ENCODE measurements around the gene PI4KA. TPM values are rescaled to one million over a fixed set of nuclear protein-coding genes. Genes with fewer than 3 reads are reported as not detected.

Gene PI4KA
- total and polyA plus RNA-seq, 2 of the 13 experiments (the other 11 are each of a cell fraction or from before 2014, with no cell fraction given) = 27.4 to 56.4 TPM

DNA sequence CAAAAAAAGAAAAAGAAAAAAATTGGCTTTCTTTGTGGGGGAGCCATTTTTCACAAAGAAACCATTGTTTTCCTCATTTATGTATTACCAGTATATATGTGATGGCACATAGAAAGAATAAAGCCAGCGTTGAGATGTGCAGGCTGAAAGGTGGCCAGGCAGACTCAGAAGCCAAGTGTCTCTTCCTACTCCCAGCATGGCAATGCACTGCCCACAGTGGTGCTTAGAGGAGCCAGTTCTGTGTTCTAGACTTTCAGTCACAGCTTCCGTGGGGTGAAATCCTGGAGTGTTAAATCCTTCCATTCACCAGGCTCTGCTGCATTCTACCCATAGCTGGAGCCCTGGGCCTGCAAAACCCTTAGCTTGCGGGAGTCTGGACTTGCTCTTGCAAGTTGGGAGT lies 19.1 kb upstream of the PI4KA start:
- FAIRE-seq (no peak), ATAC-seq (no peak), DNase-seq (ENCODE audit: low spot score) (no peak)
- no peaks in the 10 kb centered on the region for H3K27me3 ChIP-seq (ENCODE audit: control insufficient read depth in 1 of 2, insufficient read depth in 2 of 2, low read length in 2 of 2)
- in situ Hi-C loops (cut with HindIII; ENCODE audit: extremely low pct_ligation_motif_present, low pct_unique_long_range_greater_than_20kb) (loop anchor here (10.0 kb wide), 1 partner anchor 63 kb away; no protein-coding TSS in a partner anchor), intact Hi-C loops (cut with micrococcal nuclease; ENCODE audit: unreplicated experiment) (no loop called here)
- H3K4me3 ChIP-seq (replicated peaks in 1 of 3; ENCODE audit: insufficient read depth in 1 of 3, low read depth in 2 of 3, low read length in 3 of 3) = no peak overlapping the region
- no peak overlapping the region for H2AFZ ChIP-seq (ENCODE audit: low read length)
- H3K79me2 ChIP-seq (ENCODE audit: insufficient read depth, low read length) = no peaks in the 10 kb centered on the region
- H3K4me1 ChIP-seq (ENCODE audit: insufficient read depth, low read length) = peaks cover 24% of the 10 kb centered on the region
- TF ChIP-seq KAT2B (IDR thresholded peaks at IDR 0.05; ENCODE audit: borderline replicate concordance, low read depth, low read length) (no peak), ZNF232 (CRISPR knock-in tag; IDR thresholded peaks at IDR 0.05; ENCODE audit: borderline replicate concordance) (no peak), NCOR1 (IDR thresholded peaks at IDR 0.05; ENCODE audit: borderline replicate concordance, low read length) (no peak)
- ChIA-PET CTCF (ENCODE audit: low intra/inter-chr PET ratio, low total read pairs) (no interaction called here), POLR2A (no interaction called here)
- 100% methylated on average over 3 of the region's 3 CpGs for WGBS (ENCODE audit: low lambda C conversion rate)
- no TSS peak for BruUV-seq (replicated peaks)
- H3K36me3 ChIP-seq (replicated peaks in 1 of 2; ENCODE audit: control insufficient read depth in 1 of 2, insufficient read depth in 2 of 2, low read length in 2 of 2) = peaks cover 8 to 22% of the 10 kb centered on the region in 2 experiments; a peak in 4 of 5 replicates
- no peaks in the 10 kb centered on the region for H4K20me1 ChIP-seq (ENCODE audit: insufficient read depth, low read length)
- H3K9ac ChIP-seq (ENCODE audit: insufficient read depth, low read depth, low read length) = no peak overlapping the region
- H3K4me2 ChIP-seq (ENCODE audit: low read depth, low read length) = no peak overlapping the region
- H3K27ac ChIP-seq (ENCODE audit: extremely low read length, insufficient read depth, low read length) = no peak overlapping the region
- H3K9me3 ChIP-seq (ENCODE audit: low read length) = no peaks in the 10 kb centered on the region

DNA sequence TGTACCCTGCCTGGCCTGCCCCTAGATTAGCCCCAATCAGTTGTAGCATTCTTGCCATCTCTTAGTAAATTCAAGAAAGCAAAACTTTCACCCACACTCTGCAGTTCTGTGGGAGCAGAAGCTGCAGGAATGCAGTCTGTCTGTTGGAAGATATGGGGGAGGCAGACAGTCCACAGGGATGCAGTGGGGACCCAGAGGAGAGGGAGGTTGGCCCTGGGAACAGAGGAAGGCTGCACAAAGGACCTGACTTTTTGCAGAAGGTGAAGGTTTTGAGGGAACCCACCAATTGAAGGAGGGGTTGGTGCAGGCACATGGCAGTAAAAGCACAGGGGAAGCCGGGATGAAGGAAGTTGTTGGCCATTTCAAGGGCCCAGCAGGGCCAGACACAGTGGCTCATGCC lies 16.7 kb upstream of the PI4KA start:
- in situ Hi-C loops (cut with HindIII; ENCODE audit: extremely low pct_ligation_motif_present, low pct_unique_long_range_greater_than_20kb) (loop anchor here (10.0 kb wide), 1 partner anchor 60 kb away; no protein-coding TSS in a partner anchor), intact Hi-C loops (cut with micrococcal nuclease; ENCODE audit: unreplicated experiment) (no loop called here)
- BruUV-seq (replicated peaks) = no TSS peak
- H3K4me2 ChIP-seq (ENCODE audit: low read depth, low read length) = no peak overlapping the region
- no peak overlapping the region for H3K9ac ChIP-seq (ENCODE audit: insufficient read depth, low read depth, low read length)
- 92% methylated on average over 1 of the region's 1 CpG for WGBS (ENCODE audit: low lambda C conversion rate)
- no peaks in the 10 kb centered on the region for H3K79me2 ChIP-seq (ENCODE audit: insufficient read depth, low read length)
- TF ChIP-seq HDAC6 (IDR thresholded peaks at IDR 0.05; ENCODE audit: low read depth, low read length) (no peak), ZNF230 (CRISPR knock-in tag; IDR thresholded peaks at IDR 0.05) (no peak), EED (CRISPR knock-in tag; IDR thresholded peaks at IDR 0.05) (no peak), ZNF546 (CRISPR knock-in tag; conservative IDR thresholded peaks at IDR 0.05) (no peak), ZNF224 (CRISPR knock-in tag; IDR thresholded peaks at IDR 0.05) (no peak), FLYWCH1 (CRISPR knock-in tag; IDR thresholded peaks at IDR 0.05) (no peak), BCL6 (CRISPR knock-in tag; IDR thresholded peaks at IDR 0.05) (no peak)
- TF ChIP-seq, protein P1, sequence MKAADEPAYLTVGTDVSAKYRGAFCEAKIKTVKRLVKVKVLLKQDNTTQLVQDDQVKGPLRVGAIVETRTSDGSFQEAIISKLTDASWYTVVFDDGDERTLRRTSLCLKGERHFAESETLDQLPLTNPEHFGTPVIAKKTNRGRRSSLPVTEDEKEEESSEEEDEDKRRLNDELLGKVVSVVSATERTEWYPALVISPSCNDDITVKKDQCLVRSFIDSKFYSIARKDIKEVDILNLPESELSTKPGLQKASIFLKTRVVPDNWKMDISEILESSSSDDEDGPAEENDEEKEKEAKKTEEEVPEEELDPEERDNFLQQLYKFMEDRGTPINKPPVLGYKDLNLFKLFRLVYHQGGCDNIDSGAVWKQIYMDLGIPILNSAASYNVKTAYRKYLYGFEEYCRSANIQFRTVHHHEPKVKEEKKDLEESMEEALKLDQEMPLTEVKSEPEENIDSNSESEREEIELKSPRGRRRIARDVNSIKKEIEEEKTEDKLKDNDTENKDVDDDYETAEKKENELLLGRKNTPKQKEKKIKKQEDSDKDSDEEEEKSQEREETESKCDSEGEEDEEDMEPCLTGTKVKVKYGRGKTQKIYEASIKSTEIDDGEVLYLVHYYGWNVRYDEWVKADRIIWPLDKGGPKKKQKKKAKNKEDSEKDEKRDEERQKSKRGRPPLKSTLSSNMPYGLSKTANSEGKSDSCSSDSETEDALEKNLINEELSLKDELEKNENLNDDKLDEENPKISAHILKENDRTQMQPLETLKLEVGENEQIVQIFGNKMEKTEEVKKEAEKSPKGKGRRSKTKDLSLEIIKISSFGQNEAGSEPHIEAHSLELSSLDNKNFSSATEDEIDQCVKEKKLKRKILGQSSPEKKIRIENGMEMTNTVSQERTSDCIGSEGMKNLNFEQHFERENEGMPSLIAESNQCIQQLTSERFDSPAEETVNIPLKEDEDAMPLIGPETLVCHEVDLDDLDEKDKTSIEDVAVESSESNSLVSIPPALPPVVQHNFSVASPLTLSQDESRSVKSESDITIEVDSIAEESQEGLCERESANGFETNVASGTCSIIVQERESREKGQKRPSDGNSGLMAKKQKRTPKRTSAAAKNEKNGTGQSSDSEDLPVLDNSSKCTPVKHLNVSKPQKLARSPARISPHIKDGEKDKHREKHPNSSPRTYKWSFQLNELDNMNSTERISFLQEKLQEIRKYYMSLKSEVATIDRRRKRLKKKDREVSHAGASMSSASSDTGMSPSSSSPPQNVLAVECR (CRISPR knock-in tag; IDR thresholded peaks at IDR 0.05; ENCODE audit: borderline replicate concordance) = no peak
- TF ChIP-seq, protein P2, sequence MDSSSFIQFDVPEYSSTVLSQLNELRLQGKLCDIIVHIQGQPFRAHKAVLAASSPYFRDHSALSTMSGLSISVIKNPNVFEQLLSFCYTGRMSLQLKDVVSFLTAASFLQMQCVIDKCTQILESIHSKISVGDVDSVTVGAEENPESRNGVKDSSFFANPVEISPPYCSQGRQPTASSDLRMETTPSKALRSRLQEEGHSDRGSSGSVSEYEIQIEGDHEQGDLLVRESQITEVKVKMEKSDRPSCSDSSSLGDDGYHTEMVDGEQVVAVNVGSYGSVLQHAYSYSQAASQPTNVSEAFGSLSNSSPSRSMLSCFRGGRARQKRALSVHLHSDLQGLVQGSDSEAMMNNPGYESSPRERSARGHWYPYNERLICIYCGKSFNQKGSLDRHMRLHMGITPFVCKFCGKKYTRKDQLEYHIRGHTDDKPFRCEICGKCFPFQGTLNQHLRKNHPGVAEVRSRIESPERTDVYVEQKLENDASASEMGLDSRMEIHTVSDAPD (CRISPR knock-in tag; IDR thresholded peaks at IDR 0.05) = no peak
- peaks cover 21% of the 10 kb centered on the region for H3K4me1 ChIP-seq (ENCODE audit: insufficient read depth, low read length)
- no peak overlapping the region for H2AFZ ChIP-seq (ENCODE audit: low read length)
- no peaks in the 10 kb centered on the region for H3K9me3 ChIP-seq (ENCODE audit: low read length)
- H3K27ac ChIP-seq (ENCODE audit: extremely low read length, insufficient read depth, low read length) = no peak overlapping the region
- peaks cover 5 to 15% of the 10 kb centered on the region in 2 experiments; a peak in 3 of 5 replicates for H3K36me3 ChIP-seq (replicated peaks in 1 of 2; ENCODE audit: control insufficient read depth in 1 of 2, insufficient read depth in 2 of 2, low read length in 2 of 2)
- ChIA-PET CTCF (ENCODE audit: low intra/inter-chr PET ratio, low total read pairs) (no interaction called here), POLR2A (no interaction called here)
- no peak overlapping the region for H3K4me3 ChIP-seq (replicated peaks in 1 of 3; ENCODE audit: insufficient read depth in 1 of 3, low read depth in 2 of 3, low read length in 3 of 3)
- H4K20me1 ChIP-seq (ENCODE audit: insufficient read depth, low read length) = no peaks in the 10 kb centered on the region
- FAIRE-seq = no peak
- no peak for DNase-seq (ENCODE audit: low spot score)
- ATAC-seq = no peak
- no peaks in the 10 kb centered on the region for H3K27me3 ChIP-seq (ENCODE audit: control insufficient read depth in 1 of 2, insufficient read depth in 2 of 2, low read length in 2 of 2)

Data from HepG2 (cell line).